ENCODE data around the gene SEMA3G. TPM values are rescaled to one million over a fixed set of nuclear protein-coding genes. Genes with fewer than 3 reads are reported as not detected.

SEMA3G gene
- total RNA-seq, 1 experiment from 2014 or later, result 0.77 TPM

GRCh38 chr3:52431459-52432223 is 13.3 kb downstream of the SEMA3G start:
- no peak overlapping the region for H2AFZ ChIP-seq (ENCODE audit: low read length)
- no peaks in the 10 kb centered on the region for H3K4me1 ChIP-seq (ENCODE audit: insufficient read depth, low read length)
- H3K9me2 ChIP-seq (replicated peaks; ENCODE audit: low read length), result no peaks in the 10 kb centered on the region
- no peaks in the 10 kb centered on the region for H3K9me3 ChIP-seq (ENCODE audit: low read length)
- TF ChIP-seq CTCF (conservative IDR thresholded peaks at IDR 0.05; ENCODE audit: low read depth, low read length) (no peak), EZH2 (IDR thresholded peaks at IDR 0.05; ENCODE audit: low read length, unreplicated experiment) (no peak), EZH2phosphoT487 (IDR thresholded peaks at IDR 0.05; ENCODE audit: borderline replicate concordance, low read length) (no peak)
- intact Hi-C loops (cut with micrococcal nuclease), result no loop called here
- no peaks in the 10 kb centered on the region for H4K20me1 ChIP-seq (ENCODE audit: low read length)
- H3K27ac ChIP-seq (ENCODE audit: low read length), result no peak overlapping the region
- ChIA-PET CTCF (no interaction called here), POLR2A (ENCODE audit: unreplicated experiment) (interaction anchor here (0.6 to 0.7 kb wide), 2 partner anchors 17 to 621 kb away, joined by 7 to 15 read pairs; no protein-coding TSS in a partner anchor)
- no peaks in the 10 kb centered on the region for H3K79me2 ChIP-seq (ENCODE audit: low read length)
- no peak overlapping the region for H3K9ac ChIP-seq (ENCODE audit: low read length)
- ATAC-seq (no peak), DNase-seq (no peak)
- no peaks in the 10 kb centered on the region for H3K27me3 ChIP-seq (ENCODE audit: low read length)
- no TSS peak for BruUV-seq (replicated peaks)
- H3F3A ChIP-seq (ENCODE audit: low read length, unreplicated experiment), result no peaks in the 10 kb centered on the region
- no peaks in the 10 kb centered on the region for H3K36me3 ChIP-seq (ENCODE audit: low read depth, low read length)
- no peak overlapping the region for H3K4me2 ChIP-seq (ENCODE audit: low read length)
- no peak overlapping the region for H3K4me3 ChIP-seq (ENCODE audit: low read length)

GRCh38 chr3:52430416-52430810 is 14.5 kb downstream of the SEMA3G start:
- Histone ChIP-seq H3K9ac (ENCODE audit: low read length) (no peak overlapping the region), H4K20me1 (ENCODE audit: low read length) (no peaks in the 10 kb centered on the region), H3K4me2 (ENCODE audit: low read length) (no peak overlapping the region), H3K36me3 (ENCODE audit: low read depth, low read length) (no peaks in the 10 kb centered on the region), H3K4me1 (ENCODE audit: insufficient read depth, low read length) (no peaks in the 10 kb centered on the region), H3K9me3 (ENCODE audit: low read length) (no peaks in the 10 kb centered on the region), H3F3A (ENCODE audit: low read length, unreplicated experiment) (no peaks in the 10 kb centered on the region), H3K9me2 (replicated peaks; ENCODE audit: low read length) (no peaks in the 10 kb centered on the region), H3K4me3 (ENCODE audit: low read length) (no peak overlapping the region), H2AFZ (ENCODE audit: low read length) (no peak overlapping the region), H3K27ac (ENCODE audit: low read length) (no peak overlapping the region), H3K79me2 (ENCODE audit: low read length) (no peaks in the 10 kb centered on the region), H3K27me3 (ENCODE audit: low read length) (no peaks in the 10 kb centered on the region)
- ChIA-PET POLR2A (ENCODE audit: unreplicated experiment) (no interaction called here), CTCF (no interaction called here)
- TF ChIP-seq CTCF (conservative IDR thresholded peaks at IDR 0.05; ENCODE audit: low read depth, low read length), result no peak
- no peak for TF ChIP-seq EZH2phosphoT487 (IDR thresholded peaks at IDR 0.05; ENCODE audit: borderline replicate concordance, low read length)
- TF ChIP-seq EZH2 (IDR thresholded peaks at IDR 0.05; ENCODE audit: low read length, unreplicated experiment), result no peak
- BruUV-seq (replicated peaks), result no TSS peak
- intact Hi-C loops (cut with micrococcal nuclease), result no loop called here
- ATAC-seq (no peak), DNase-seq (no peak)

GRCh38 chr3:52429779-52430415 is 15.0 kb downstream of the SEMA3G start:
- Histone ChIP-seq H3K79me2 (ENCODE audit: low read length) (no peaks in the 10 kb centered on the region), H3K9me2 (replicated peaks; ENCODE audit: low read length) (no peaks in the 10 kb centered on the region), H4K20me1 (ENCODE audit: low read length) (no peaks in the 10 kb centered on the region), H3K4me2 (ENCODE audit: low read length) (no peak overlapping the region), H3K9me3 (ENCODE audit: low read length) (no peaks in the 10 kb centered on the region), H3K36me3 (ENCODE audit: low read depth, low read length) (no peaks in the 10 kb centered on the region), H3K4me1 (ENCODE audit: insufficient read depth, low read length) (no peaks in the 10 kb centered on the region), H3K27me3 (ENCODE audit: low read length) (no peaks in the 10 kb centered on the region), H3K4me3 (ENCODE audit: low read length) (no peak overlapping the region), H3F3A (ENCODE audit: low read length, unreplicated experiment) (no peaks in the 10 kb centered on the region), H3K27ac (ENCODE audit: low read length) (no peak overlapping the region), H2AFZ (ENCODE audit: low read length) (no peak overlapping the region), H3K9ac (ENCODE audit: low read length) (no peak overlapping the region)
- DNase-seq (no peak), ATAC-seq (no peak)
- no peak for TF ChIP-seq CTCF (conservative IDR thresholded peaks at IDR 0.05; ENCODE audit: low read depth, low read length)
- no peak for TF ChIP-seq EZH2 (IDR thresholded peaks at IDR 0.05; ENCODE audit: low read length, unreplicated experiment)
- no peak for TF ChIP-seq EZH2phosphoT487 (IDR thresholded peaks at IDR 0.05; ENCODE audit: borderline replicate concordance, low read length)
- POLR2A ChIA-PET (ENCODE audit: unreplicated experiment), result no interaction called here
- CTCF ChIA-PET, result interaction anchor here (0.5 kb wide), 1 partner anchor 39 kb away, joined by 3 read pairs; no protein-coding TSS in a partner anchor
- BruUV-seq (replicated peaks), result no TSS peak
- intact Hi-C loops (cut with micrococcal nuclease), result no loop called here
